ENCODE results near the gene RAB11FIP2. TPM values are rescaled to one million over a fixed set of nuclear protein-coding genes. Genes with fewer than 3 reads are reported as not detected.
A peak's percentile ranks its signal among the peaks of the same experiment; 100 is the strongest.

Gene RAB11FIP2
- total and polyA plus RNA-seq, 4 experiments from 2014 or later, result 3.1 to 23.5 (median 14.4) TPM

- intact Hi-C loops (cut with micrococcal nuclease), result no loop called here
- CTCF ChIA-PET (ENCODE audit: partially characterized antibody), result no interaction called here
- POLR2A ChIA-PET (ENCODE audit: partially characterized antibody), result no interaction called here
Measured at GRCh38 chr10:118026936-118027335, 19.8 kb downstream of the RAB11FIP2 start.

GRCh38 chr10:118020365-118020764 is 26.4 kb downstream of the RAB11FIP2 start:
- no peaks in the 10 kb centered on the region for H3K9me3 ChIP-seq (ENCODE audit: control insufficient read depth in 1 of 2, low read length in 2 of 2)
- H3K36me3 ChIP-seq (ENCODE audit: insufficient read depth, low read length), result no peaks in the 10 kb centered on the region
- Mint-ChIP-seq H3K27ac (no peak overlapping the region), H3K4me3 (no peak overlapping the region), H3K9me3 (no peaks in the 10 kb centered on the region), H3K36me3 (peaks cover 22 to 25% of the 10 kb centered on the region in 2 donors), H3K4me1 (peaks cover 0 to 2% (median 0%) of the 10 kb centered on the region in 4 donors), H3K27me3 (no peaks in the 10 kb centered on the region)
- H3K27me3 ChIP-seq (ENCODE audit: insufficient read depth, low read length), result no peaks in the 10 kb centered on the region
- ChIA-PET CTCF (ENCODE audit: partially characterized antibody) (no interaction called here), POLR2A (ENCODE audit: partially characterized antibody) (no interaction called here)
- H3K4me3 ChIP-seq (ENCODE audit: low read length in 2 of 2), result no peak overlapping the region
- intact Hi-C loops (cut with micrococcal nuclease), result no loop called here
- H3K4me1 ChIP-seq (ENCODE audit: insufficient read depth, low read length), result no peaks in the 10 kb centered on the region
- no peak overlapping the region for H3K27ac ChIP-seq (ENCODE audit: low read depth, low read length)
- DNase-seq, result no peak

More at GRCh38 chr10:118026936-118027335, 19.8 kb downstream of the RAB11FIP2 start:
- Histone ChIP-seq H3K4me1 (ENCODE audit: insufficient read depth, low read length) (no peaks in the 10 kb centered on the region), H3K27ac (ENCODE audit: low read depth, low read length) (no peak overlapping the region), H3K9me3 (ENCODE audit: control insufficient read depth in 1 of 2, low read length in 2 of 2) (no peaks in the 10 kb centered on the region), H3K4me3 (ENCODE audit: low read length in 2 of 2) (no peak overlapping the region), H3K27me3 (ENCODE audit: insufficient read depth, low read length) (no peaks in the 10 kb centered on the region), H3K36me3 (ENCODE audit: insufficient read depth, low read length) (no peaks in the 10 kb centered on the region)
- DNase-seq, result no peak
- Mint-ChIP-seq H3K4me1 (peaks cover 0 to 14% (median 5%) of the 10 kb centered on the region in 4 donors), H3K36me3 (peaks cover 5 to 18% of the 10 kb centered on the region in 2 donors), H3K4me3 (no peak overlapping the region), H3K27ac (no peak overlapping the region), H3K9me3 (no peaks in the 10 kb centered on the region), H3K27me3 (no peaks in the 10 kb centered on the region)

- ChIA-PET CTCF (ENCODE audit: partially characterized antibody) (no interaction called here), POLR2A (ENCODE audit: partially characterized antibody) (no interaction called here)
- no peaks in the 10 kb centered on the region for H3K27me3 ChIP-seq (ENCODE audit: insufficient read depth, low read length)
- Mint-ChIP-seq H3K36me3 (peaks cover 30 to 41% of the 10 kb centered on the region in 2 donors), H3K4me3 (no peak overlapping the region), H3K4me1 (no peaks in the 10 kb centered on the region), H3K27me3 (no peaks in the 10 kb centered on the region), H3K27ac (no peak overlapping the region), H3K9me3 (no peaks in the 10 kb centered on the region)
- DNase-seq, result no peak
- H3K9me3 ChIP-seq (ENCODE audit: control insufficient read depth in 1 of 2, low read length in 2 of 2), result no peaks in the 10 kb centered on the region
- no peak overlapping the region for H3K27ac ChIP-seq (ENCODE audit: low read depth, low read length)
- H3K36me3 ChIP-seq (ENCODE audit: insufficient read depth, low read length), result no peaks in the 10 kb centered on the region
- H3K4me3 ChIP-seq (ENCODE audit: low read length in 2 of 2), result no peak overlapping the region
- intact Hi-C loops (cut with micrococcal nuclease), result no loop called here
- no peaks in the 10 kb centered on the region for H3K4me1 ChIP-seq (ENCODE audit: insufficient read depth, low read length)
Measured at GRCh38 chr10:118017850-118018249, 28.9 kb downstream of the RAB11FIP2 start.

- no peaks in the 10 kb centered on the region for H3K9me3 ChIP-seq (ENCODE audit: control insufficient read depth in 1 of 2, low read length in 2 of 2)
- H3K27me3 ChIP-seq (ENCODE audit: insufficient read depth, low read length), result no peaks in the 10 kb centered on the region
- Mint-ChIP-seq H3K9me3 (no peaks in the 10 kb centered on the region), H3K4me3 (no peak overlapping the region), H3K27ac (no peak overlapping the region), H3K36me3 (peaks cover 32 to 42% of the 10 kb centered on the region in 2 donors), H3K27me3 (no peaks in the 10 kb centered on the region), H3K4me1 (no peaks in the 10 kb centered on the region)
- H3K27ac ChIP-seq (ENCODE audit: low read depth, low read length), result no peak overlapping the region
- H3K4me1 ChIP-seq (ENCODE audit: insufficient read depth, low read length), result no peaks in the 10 kb centered on the region
- no peak overlapping the region for H3K4me3 ChIP-seq (ENCODE audit: low read length in 2 of 2)
- ChIA-PET CTCF (ENCODE audit: partially characterized antibody) (no interaction called here), POLR2A (ENCODE audit: partially characterized antibody) (no interaction called here)
- H3K36me3 ChIP-seq (ENCODE audit: insufficient read depth, low read length), result no peaks in the 10 kb centered on the region
- DNase-seq, result no peak
- intact Hi-C loops (cut with micrococcal nuclease), result no loop called here
Measured at GRCh38 chr10:118017071-118017740, 29.5 kb downstream of the RAB11FIP2 start.

- Histone ChIP-seq H3K4me3 (ENCODE audit: low read length in 2 of 2) (no peak overlapping the region), H3K9me3 (ENCODE audit: control insufficient read depth in 1 of 2, low read length in 2 of 2) (no peaks in the 10 kb centered on the region), H3K36me3 (ENCODE audit: insufficient read depth, low read length) (peaks cover 6% of the 10 kb centered on the region), H3K27ac (ENCODE audit: low read depth, low read length) (no peak overlapping the region), H3K27me3 (ENCODE audit: insufficient read depth, low read length) (no peaks in the 10 kb centered on the region), H3K4me1 (ENCODE audit: insufficient read depth, low read length) (no peaks in the 10 kb centered on the region)
- intact Hi-C loops (cut with micrococcal nuclease), result no loop called here
- CTCF ChIA-PET (ENCODE audit: partially characterized antibody), result no interaction called here
- Mint-ChIP-seq H3K4me1 (peaks cover 0 to 3% (median 0%) of the 10 kb centered on the region in 4 donors), H3K4me3 (no peak overlapping the region), H3K27ac (peak overlapping the region in 1 of 7 donors; percentile 70), H3K27me3 (no peaks in the 10 kb centered on the region), H3K9me3 (no peaks in the 10 kb centered on the region), H3K36me3 (peaks cover 32 to 44% of the 10 kb centered on the region in 2 donors)
- DNase-seq, result no peak
- POLR2A ChIA-PET (ENCODE audit: partially characterized antibody), result no interaction called here
Measured at GRCh38 chr10:118012952-118013525, 33.7 kb downstream of the RAB11FIP2 start.

- H3K4me1 Mint-ChIP-seq, result peaks cover 0 to 3% (median 0%) of the 10 kb centered on the region in 4 donors
- H3K27ac Mint-ChIP-seq, result no peak overlapping the region
Measured at GRCh38 chr10:118007773-118008172, 39.0 kb downstream of the RAB11FIP2 start.

GRCh38 chr10:118003126-118003525 is 43.6 kb downstream of the RAB11FIP2 start:
- H3K4me3 ChIP-seq (ENCODE audit: low read length in 2 of 2), result no peak overlapping the region
- H3K36me3 ChIP-seq (ENCODE audit: insufficient read depth, low read length), result peaks cover 11% of the 10 kb centered on the region
- H3K4me1 Mint-ChIP-seq, result no peaks in the 10 kb centered on the region
- POLR2A ChIA-PET (ENCODE audit: partially characterized antibody), result no interaction called here
- H3K4me1 ChIP-seq (ENCODE audit: insufficient read depth, low read length), result no peaks in the 10 kb centered on the region
- no peak for DNase-seq
- CTCF ChIA-PET (ENCODE audit: partially characterized antibody), result interaction anchor here (0.6 to 0.7 kb wide), 2 partner anchors 65 to 873 kb away, joined by 3 read pairs; no protein-coding TSS in a partner anchor
- peak overlapping the region in 1 of 7 donors; percentile 35 for H3K27ac Mint-ChIP-seq
- no peaks in the 10 kb centered on the region for H3K27me3 ChIP-seq (ENCODE audit: insufficient read depth, low read length)
- H3K27me3 Mint-ChIP-seq, result no peaks in the 10 kb centered on the region
- no peak overlapping the region for H3K27ac ChIP-seq (ENCODE audit: low read depth, low read length)
- H3K9me3 Mint-ChIP-seq, result no peaks in the 10 kb centered on the region
- no peaks in the 10 kb centered on the region for H3K9me3 ChIP-seq (ENCODE audit: control insufficient read depth in 1 of 2, low read length in 2 of 2)
- peaks cover 52 to 67% of the 10 kb centered on the region in 2 donors for H3K36me3 Mint-ChIP-seq
- H3K4me3 Mint-ChIP-seq, result no peak overlapping the region
- intact Hi-C loops (cut with micrococcal nuclease), result no loop called here

More at GRCh38 chr10:118007773-118008172, 39.0 kb downstream of the RAB11FIP2 start:
- H3K27me3 ChIP-seq (ENCODE audit: insufficient read depth, low read length), result no peaks in the 10 kb centered on the region
- ChIA-PET POLR2A (ENCODE audit: partially characterized antibody) (no interaction called here), CTCF (ENCODE audit: partially characterized antibody) (interaction anchor here (0.7 kb wide), 1 partner anchor 1716 kb away, joined by 3 read pairs; no protein-coding TSS in a partner anchor)
- Mint-ChIP-seq H3K9me3 (no peaks in the 10 kb centered on the region), H3K27me3 (no peaks in the 10 kb centered on the region), H3K4me3 (no peak overlapping the region), H3K36me3 (peaks cover 39 to 51% of the 10 kb centered on the region in 2 donors)
- H3K4me1 ChIP-seq (ENCODE audit: insufficient read depth, low read length), result no peaks in the 10 kb centered on the region
- H3K9me3 ChIP-seq (ENCODE audit: control insufficient read depth in 1 of 2, low read length in 2 of 2), result no peaks in the 10 kb centered on the region
- DNase-seq, result no peak
- intact Hi-C loops (cut with micrococcal nuclease), result no loop called here
- no peak overlapping the region for H3K4me3 ChIP-seq (ENCODE audit: low read length in 2 of 2)
- H3K27ac ChIP-seq (ENCODE audit: low read depth, low read length), result no peak overlapping the region
- H3K36me3 ChIP-seq (ENCODE audit: insufficient read depth, low read length), result peaks cover 17% of the 10 kb centered on the region

All from CD4-positive, alpha-beta memory T cell (primary cell).